ENCODE measurements around the gene MKLN1.
A peak's percentile ranks its signal among the peaks of the same experiment; 100 is the strongest.
"Not testable (repeated sequence)": the region's sequence is repeated elsewhere in the genome, so short reads cannot be mapped to it uniquely, and the experiment has no call there.

The MKLN1 gene

DNA sequence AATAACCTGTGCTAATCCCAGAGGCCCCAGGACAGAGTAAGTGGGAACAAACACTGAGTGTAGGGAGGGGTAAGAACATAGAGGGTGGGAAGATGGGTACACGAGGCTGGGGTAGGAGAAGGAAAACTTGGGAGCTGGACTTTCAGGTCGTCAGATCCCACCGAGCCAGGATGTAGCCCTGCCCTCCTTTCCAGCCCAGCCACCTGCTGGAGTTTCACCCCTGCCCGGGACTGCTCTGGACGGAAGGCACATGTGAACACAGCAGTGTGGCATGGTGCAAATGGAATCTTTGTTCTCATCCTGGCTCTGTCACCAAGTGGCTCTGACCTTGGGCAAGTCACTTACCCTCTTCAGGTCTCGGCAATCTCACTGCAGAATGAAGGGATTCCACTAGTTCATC is 176.0 kb downstream of the MKLN1 start:
- no peak for DNase-seq

DNA sequence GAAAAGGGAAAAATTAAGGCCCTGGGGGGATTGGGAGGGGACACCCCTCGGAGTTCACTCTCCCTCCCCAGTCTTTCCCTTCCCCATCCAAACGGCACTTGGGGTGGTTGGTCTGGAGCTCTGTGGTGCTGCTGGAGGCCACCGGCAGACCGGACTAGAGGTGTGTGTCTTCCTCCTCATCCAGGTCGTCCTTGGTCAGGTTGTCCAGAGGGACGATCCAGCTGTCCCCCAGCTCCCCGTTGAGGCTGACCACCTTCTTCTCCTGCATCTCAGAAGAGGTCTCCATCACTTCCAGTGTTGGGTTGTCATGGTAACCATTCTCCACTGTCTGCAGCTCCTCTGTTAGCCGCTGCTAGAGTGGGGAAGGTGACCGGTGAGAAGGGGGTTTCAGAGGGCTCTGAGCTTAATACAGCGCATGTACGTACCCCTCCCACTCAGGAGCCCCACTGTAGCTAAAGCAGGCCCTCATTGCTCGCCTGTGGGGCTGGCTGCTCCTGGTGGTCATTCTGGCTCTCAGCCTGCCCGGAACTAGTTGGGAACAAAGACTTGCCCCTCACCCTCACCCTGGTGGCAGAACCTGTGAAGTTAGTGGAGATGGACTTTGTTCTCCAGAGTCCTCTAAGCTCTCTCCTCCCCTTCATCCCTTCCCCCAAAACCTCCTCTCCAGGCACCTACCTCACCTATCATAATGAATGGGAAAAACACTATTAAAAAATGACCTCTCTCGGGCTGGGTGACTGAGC is 176.7 kb downstream of the MKLN1 start:
- DNase-seq, result no peak

DNA sequence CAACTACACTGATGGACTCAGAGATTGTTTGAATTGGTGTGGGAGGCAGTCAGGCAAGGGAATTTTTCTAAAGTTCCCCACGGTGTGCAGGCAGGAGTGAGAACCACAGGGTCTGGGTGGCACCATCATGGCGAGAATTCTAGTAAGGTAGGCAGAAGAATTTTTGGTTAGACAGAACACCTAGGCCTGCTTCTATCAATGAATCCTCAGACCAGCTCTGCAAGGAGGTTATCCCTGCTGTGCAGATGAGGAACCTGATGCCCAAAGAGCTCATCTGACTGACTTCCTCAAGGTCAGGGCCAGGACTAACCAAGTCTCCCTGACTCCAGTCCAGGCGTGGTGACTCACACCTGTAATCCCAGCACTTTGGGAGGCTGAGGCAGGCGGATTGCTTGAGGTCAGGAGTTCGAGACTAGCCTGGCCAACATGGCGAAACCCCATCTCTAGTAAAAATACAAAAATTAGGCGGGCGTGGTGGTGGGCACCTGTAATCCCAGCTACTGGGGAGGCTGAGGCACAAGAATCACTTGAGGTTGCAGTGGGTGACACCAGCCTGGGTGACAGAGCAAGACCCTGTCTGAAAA is 177.5 kb downstream of the MKLN1 start:
- not testable (repeated sequence) for DNase-seq

DNA sequence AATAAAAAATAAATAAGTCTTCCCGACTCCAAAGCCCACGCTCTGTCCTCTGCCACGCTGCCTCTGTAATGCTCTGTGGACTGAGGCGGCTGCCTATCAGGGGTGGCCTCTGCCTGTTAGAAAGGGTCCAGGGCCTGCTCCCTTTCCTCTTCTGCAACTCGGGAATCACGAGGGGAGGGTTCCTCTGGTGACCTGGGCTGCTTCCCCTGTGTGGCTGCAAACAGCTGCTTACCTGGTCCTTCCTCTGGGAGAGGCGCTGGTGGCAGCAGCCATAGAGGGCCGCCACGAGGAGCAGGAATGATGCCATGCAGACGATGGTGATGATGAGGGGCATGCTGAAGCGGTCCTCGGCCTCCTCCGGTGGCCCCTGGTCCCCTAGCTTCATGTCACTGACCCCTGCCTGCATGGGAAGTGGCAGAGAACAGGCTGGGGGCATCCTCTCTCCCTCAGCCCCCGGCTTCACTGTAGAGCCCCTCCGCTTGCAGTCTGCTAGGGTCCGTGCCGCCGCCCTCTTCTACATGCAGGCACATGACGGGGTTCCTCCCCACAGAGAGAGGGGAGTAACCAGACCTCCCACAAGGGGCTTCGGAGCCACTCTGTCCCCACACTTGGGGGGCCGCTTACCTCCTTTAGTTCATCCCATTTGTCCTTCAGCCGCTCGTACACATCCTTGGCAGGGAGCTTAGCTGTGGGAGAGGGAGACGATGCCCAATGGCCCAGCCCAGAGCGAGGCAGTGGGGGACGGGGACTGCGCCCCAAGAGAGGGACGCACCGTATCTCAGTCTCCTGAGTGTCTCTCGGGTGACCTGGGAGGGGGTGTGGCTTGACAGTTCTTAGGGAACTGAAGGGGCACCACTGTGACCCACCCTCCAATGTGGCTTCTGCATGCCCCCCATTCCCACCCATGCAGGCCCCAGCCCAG is 178.2 kb downstream of the MKLN1 start:
- DNase-seq, result no peak

DNA sequence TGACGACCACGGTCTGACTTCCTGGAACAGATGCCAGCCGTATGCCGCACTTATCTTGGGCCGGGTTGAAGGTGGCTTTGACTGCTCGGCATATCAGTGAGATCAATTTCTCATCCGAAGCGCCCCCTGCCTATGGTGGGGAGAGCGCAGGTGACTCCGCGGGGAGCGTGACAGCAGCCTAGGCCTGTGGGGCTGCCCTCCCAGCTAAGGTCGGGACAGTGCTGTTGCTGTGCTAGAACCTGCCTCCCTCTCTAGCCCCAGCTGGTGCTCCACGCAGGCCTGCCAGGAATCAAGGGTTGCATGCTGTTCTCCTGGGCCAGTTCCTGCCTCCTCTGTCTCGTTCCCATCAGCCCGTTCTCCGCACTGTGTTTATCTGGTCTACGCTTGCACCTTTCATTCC is 178.9 kb downstream of the MKLN1 start:
- DNase-seq, result no peak

DNA sequence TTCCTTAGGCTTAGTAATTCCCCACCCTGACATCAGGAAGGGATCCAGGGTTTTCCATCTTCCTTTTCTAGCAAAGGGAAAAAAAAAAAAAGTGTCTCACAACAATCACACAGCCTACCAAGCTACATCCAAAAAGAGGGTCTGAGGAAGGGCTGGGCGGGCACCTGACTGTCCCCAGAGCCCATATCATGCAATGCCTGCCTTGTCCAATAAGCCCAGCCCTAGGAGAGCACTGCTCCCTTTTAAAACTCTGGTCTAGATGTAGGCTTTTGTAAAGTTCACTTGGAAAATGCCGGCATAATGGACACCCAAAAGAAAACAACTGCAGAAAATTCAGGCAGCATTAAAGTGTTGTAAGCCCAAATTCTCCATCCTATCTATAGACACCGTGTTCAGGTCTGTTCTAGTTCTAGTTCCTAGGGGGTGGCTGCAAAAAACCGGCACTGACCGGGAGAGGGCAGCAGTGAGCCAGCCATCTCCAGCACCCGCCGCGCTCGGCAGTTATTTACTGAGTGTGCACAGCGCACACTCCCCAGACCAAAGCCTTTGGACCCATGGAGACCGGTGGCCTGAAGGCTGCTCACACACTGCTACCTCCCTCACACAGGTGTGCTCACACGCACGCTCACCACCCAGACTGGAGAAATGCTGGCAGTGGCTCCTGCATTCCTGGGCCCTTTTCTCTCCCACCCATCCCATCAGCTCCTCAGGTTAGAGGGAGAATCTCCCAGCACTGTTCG is 180.1 kb downstream of the MKLN1 start:
- peak; percentile 66 for DNase-seq

DNA sequence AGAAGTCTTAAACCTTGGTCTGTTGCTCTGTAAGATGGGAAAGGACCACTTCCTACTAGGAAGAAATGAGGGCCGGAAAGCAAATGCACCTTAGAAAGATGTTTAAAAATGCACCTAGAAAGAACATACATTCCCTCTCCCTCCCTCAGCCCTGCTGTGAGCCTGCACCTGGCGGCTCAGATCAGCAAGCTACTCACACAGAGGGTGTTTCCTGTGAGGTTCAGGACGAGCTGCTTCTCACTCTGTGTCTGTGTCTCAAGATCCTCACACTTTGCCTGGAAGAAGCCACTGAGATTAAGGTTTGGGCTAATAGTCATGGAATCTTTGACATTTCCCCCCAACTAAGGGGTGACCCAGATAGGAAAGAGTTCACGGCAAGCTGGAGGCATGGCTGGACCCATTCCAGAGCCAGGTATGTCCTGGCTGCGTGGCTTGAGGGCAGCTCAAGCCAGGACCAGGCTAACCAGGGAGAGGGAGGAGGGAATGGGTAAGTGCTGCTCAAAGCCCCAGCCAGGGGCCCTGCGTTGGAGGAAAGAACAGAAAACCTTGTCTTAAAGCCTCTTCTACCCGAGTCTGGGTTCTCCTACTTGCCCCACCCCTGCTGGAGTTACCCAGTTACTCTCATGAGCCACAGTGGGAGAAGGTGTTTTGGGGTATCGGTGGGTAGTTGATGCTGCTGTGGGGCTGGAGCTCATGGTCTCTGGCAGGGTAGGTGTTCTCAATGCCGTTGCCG is 181.2 kb downstream of the MKLN1 start:
- no peak for DNase-seq

DNA sequence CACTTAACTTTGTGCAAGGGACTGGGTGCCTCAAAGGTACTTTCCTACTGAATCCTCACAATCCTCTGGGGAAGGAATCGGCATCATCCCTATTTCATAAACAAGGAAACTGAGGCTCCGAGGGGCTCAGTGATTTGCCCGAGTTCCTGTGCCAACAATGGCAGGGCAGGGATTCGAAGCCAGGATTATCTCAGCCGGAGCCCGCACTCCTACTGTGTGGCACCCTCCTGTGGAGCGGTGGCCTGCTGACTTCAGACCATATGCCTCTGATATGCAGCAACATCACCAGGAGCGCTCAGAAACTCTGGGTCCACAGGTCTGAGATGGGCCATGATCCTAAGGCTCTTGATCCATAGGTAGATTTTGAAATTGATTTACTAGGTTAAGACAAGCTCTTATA is 182.1 kb downstream of the MKLN1 start:
- DNase-seq, result no peak

DNA sequence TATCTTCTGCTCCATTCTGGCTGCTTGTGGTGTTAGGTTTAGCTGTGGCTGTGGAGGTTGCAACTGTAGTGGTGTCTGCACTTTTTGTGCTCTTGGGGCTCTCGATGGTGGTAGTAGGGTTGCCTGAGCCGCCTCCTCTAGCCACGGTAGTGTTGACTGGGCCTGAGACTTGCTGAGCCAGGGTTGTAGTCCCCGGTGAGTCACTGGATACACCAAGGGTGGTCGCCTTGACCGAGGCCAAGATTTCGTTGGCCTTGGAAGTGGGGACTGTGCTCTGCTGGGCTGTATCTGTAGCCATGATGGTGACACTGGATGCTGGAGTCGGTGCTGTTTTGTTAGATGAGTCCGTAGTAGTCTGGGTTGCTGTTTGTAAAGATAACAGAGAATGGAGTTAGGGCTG is 183.4 kb downstream of the MKLN1 start:
- DNase-seq, result no peak

DNA sequence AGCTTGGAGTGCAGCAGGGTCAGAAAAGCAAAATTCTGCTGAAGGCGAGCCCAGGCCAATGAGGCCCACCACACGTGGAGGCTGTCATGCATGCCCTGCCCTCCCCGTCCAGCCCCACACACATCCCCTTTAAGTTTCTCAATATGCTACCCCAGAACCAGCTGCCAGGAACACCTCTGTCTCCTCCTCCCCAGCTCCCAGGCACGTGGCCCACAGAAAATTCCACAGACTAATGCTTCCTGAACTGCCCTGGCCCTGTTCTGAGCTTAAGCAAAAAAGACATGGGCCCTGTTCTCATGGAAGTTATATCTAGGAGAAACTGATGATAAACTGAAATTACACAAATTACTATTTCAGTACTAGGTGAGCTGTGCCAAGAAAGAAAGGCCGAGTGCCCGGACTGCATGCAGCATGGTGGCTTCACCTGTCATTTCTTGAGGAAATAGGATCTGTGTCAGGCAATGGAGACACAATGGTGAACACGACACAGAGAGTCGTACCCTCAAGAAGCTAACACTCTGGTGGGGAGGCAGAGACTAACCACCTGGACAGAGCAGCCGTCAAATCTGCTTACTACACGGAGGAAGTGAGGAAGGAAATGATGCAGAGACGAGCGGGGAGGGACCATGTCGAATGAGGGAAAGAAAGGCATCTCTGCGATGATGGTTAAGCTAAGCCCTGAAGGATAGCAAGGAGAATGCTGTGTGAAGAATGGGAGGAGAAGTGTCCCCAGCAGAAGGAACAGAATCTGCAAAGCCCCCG is 184.3 kb downstream of the MKLN1 start:
- DNase-seq, result no peak

DNA sequence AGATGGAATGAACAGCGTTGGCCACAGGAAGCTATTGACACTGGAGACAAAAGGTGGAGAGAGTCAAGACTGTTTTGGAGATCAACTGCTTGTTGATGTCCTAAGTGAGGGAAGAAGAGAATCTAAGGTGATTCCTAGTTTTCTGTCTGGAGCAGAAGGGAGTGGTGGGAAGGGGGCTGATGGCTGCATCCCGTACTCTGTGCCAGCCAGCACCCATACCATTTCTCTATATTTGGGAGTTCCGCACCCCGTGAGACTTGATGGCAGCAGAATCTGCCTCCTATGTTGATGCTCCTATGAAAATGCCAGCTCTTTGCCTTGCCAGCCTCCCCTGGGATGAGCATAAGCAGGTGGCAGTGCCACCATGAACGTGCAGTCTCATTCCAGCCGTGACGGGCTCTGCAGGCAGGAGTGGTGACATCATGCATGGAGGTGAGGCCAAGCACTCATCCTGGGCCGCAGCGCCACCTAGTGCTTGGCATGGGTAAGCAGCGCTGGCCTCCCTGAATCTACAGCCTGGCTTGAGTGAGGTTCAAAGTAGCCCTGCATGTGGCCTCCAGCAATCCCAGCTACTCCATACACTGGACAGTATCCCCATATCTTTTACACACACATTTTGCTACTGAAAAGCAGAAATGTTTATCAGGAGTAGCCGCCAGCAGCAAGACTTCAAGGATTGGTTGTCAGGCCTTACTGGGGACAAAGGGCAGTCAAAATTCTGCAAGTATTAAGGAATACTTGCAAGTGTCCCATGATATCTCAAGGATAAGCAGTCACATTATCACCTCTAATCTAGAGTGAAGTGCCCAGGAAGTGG is 185.8 kb downstream of the MKLN1 start:
- peak; percentile 86 for DNase-seq

DNA sequence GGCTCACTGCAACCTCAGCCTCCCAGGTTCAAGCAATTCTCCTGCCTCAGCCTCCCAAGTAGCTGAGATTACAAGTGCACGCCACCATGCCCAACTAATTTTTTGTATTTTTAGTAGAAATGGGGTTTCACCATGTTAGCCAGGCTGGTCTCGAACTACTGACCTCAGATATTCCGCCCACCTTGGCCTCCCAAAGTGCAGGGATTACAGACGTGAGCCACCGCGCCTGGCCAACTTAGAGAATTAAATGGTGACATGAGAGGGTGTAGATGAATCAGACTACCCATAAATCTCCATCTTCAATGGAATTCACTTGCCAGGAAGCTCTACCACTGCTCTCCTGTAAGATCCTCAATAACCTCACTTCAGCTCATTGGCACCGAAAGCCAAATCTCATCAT is 187.8 kb downstream of the MKLN1 start:
- not testable (repeated sequence) for DNase-seq

DNA sequence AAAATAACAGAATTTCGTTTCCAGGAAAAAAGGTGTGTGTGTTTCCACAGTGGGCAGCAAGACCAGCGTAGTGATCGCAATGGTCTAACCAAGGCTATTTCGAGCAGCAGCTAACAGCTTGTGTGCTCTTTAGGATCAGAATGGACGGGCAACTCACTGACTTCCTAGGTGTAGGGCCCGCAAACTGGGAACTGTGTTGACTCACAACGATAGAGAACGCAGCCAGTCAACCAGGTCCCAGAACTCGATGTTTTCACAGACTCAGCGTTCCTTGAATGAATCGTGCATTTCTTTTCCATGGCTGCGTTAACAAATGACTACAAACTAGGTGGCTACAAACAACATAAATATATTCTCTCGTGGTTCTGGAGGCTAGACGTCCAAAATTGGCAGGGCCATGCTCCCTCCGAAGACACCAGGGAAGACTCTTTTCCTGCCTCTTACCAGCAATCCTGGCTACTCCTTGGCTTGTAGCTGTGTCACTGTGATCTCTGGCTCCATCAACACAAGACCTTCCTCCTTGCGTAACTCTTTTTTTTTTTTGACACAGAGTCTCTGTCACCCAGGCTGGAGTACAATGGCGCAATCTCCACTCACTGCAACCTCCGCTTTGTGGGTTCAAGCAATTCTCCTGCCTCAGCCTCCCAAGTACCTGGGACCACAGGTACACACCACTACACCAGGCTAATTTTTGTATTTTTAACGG is 189.7 kb downstream of the MKLN1 start:
- no peak for DNase-seq

DNA sequence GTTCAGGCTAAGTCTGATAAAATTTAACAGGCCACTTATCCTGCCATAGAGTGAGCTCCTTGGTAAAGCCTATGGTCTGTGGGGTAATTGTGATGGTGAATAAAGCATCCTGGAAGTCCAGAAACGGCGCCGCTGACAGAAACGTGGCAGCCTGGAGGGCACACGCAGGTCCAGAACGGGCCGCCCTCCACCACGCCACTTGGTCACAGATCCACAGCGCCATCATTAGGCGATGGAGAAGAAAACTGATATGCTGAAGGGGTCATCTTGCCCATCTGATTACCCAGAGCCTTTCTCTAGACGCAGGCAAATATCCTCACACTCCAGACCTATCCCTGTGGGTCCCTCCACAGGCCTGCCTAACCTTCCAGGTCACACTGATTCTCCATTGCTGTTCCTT is 190.9 kb downstream of the MKLN1 start:
- DNase-seq, result no peak

DNA sequence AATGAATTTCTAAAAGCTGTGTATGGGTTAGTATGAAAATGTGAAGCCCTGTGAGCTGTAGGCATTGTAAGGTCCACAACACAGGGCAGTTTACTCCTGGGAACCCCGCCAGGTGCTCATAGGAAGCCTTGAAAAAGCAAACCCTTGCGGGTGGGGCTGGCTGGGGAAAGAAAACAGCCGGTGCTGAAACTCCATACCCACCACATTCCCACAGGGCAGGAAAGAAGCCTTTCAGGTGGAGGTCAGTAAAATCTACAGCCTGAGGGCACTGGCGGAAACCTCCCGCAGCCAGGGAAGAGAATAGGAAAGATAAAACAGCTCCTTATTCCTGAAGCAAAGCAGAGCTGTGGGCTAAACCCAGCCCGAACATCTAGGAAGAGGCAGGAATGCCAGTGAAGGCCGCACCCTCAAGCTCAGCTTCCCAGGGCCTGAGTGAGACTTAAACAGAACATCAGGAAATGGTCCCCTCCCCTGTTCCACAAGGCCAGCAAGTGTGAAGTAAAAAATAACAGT is 194.0 kb downstream of the MKLN1 start:
- DNase-seq, result peak; percentile 19

DNA sequence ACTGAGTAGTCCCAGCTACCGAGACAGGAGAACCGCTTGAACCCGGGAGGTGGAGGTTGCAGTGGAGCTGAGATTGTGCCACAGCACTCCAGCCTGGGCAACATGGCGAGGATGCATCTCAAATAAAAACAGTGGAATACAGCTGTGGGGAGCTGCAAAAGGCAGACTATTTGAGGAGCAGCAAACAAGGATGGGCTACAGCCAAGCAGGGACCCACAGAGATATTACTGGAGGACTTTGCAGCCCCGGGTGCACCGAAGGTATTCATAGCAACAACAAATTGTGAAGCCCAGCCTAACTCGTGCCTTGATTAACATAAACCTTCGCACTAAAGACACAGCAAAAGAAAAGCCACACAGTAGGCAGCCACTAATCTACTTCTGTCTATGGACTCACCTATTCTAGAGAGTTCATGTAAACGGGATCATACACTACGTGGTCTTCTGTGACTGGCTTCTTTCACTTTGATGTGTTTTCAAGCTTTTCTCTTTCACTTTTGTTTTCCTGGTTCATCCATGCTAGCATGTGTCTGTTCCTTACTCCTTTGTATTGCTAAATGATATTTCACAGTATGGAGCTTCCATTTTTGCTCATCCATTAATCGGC is 194.8 kb downstream of the MKLN1 start:
- DNase-seq, result no peak

DNA sequence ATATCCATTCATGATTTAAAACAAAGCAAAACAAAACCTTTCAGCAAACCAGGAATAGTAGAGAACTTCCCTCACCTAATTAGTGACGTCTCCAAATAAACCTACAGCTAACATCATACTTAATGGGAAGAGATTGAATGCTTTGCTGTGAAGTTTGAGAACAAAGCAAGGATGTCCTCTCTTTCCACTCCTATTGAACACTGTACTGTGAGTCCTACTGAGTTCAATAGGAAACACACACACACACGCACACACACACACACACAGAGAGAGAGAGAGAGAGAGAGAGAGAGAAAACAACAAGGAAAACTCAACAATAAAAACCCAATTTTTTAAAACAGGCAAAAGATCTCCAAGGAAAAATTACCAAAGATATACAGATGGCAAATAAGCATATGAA is 196.4 kb downstream of the MKLN1 start:
- DNase-seq, result no peak

DNA sequence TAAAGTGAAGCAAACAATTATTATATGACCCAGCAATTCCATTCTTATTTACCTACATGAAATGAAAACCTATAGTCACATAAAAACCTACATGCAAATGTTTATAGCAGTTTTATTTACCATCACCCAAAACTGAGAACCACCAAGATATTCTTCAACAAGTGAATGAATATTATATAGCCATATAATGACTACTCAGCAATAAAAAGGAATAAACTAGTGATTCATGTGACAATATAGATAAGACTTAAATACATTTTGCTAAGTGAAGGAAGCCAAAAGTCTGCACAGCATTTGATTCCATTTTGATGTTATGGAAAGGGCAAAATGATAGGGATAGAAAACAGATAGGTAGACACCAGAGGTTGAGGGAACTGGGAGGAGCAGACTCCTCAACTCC is 197.0 kb downstream of the MKLN1 start:
- DNase-seq, result no peak

DNA sequence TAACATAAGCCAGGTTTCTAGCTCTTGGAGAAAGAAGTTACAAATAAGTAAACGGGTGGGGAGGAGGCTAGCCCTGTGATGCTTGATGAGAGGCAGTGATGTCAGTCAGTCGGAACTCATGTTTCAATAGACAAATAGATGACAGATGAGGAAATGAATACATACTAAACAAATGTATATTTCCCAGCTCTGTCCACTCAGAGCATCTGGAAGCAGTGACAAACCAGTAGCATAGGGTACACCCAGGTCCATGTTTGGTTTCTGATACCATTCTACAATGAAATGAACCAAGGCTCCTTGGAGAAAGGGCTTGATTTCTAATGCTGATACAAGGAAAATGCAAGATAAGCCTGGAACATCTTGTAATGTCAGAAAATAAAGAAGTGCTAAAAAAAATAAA is 198.1 kb downstream of the MKLN1 start:
- no peak for DNase-seq

Measured in DMS79 treated with DMSO at 0.1 percent for 48 hours (cell line).